Stimulated activated naive CD8-positive, alpha-beta T cell treated with anti-CD3 and anti-CD28 coated beads, Interleukin-15, Interleukin-2, amounts not matched to agents 100 U/mL and 50 U/mL, for 24 hours (primary cell): ENCODE measurements around the gene OR7D4.
"Not testable (repeated sequence)": the region's sequence is repeated elsewhere in the genome, so short reads cannot be mapped to it uniquely, and the experiment has no call there.

Experiments
- ATAC-seq: fragments of 150-1000 bp; cut with Tn5 transposase; one replicate; pipeline ENCODE4 v1.10.0; 2021
- DNase-seq: peaks from one replicate; pipeline ENCODE4 v3.0.0; 2021

OR7D4 gene

DNA sequence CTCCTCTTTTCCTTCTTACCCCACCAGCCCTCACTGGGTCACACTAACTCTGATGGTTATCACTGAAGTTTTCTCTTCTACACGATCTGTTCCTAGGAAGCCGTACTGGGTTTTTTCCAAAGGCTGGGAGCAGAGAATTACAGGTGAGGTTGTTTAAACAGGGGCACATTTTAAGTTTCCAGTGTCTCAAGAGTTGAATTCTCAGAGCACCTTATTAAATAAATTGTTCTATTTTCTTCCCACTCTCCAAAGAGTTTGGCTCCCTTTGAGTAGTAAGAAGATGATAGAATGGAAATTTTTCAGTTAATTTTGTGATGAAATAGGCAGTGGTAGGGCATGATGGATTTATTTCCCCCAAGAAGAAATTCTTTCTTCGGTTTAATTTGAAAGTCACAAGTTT is at the start of gene OR7D4:
Gene OR7D4, minus strand, starts transcription at position 101 of the 400 bp plus-strand sequence. CDS start 4,752 bp downstream, outside the sequence.
- no peak for ATAC-seq

DNA sequence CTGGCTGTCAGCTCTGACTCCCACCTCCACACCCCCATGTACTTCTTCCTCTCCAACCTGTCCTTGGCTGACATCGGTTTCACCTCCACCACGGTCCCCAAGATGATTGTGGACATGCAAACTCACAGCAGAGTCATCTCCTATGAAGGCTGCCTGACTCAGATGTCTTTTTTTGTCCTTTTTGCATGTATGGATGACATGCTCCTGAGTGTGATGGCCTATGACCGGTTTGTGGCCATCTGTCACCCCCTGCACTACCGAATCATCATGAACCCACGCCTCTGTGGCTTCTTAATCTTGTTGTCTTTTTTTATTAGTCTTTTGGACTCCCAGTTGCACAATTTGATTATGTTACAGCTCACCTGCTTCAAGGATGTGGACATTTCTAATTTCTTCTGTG is 31.8 kb upstream of the OR7D4 start:
- ATAC-seq = no peak
- DNase-seq = no peak

More for the DNA sequence above, at the start of gene OR7D4:
- DNase-seq = no peak

DNA sequence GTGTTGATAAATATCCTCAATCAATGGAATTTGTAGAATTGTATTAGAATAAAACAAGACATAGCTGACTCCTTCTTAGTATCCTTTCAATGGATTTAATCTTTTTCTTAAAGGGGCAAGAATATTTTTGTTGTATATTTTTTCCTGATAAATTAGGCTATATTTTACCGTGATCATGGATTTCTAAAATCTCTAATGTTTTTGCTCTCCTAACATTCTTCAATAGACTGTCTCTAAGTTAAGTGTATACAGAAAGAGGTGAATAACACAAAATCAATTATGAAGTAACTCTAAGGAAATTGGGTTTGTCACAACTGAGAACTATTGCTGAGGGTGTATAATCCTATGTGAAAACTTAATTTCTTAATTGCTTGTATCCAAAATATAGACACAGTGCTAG is 31.2 kb upstream of the OR7D4 start, which contains the start of gene OR7E24:
Gene OR7E24, plus strand, starts transcription at position 301 of the 400 bp plus-strand sequence. CDS start 114 bp downstream, outside the sequence.
- ATAC-seq (no peak), DNase-seq (no peak)

DNA sequence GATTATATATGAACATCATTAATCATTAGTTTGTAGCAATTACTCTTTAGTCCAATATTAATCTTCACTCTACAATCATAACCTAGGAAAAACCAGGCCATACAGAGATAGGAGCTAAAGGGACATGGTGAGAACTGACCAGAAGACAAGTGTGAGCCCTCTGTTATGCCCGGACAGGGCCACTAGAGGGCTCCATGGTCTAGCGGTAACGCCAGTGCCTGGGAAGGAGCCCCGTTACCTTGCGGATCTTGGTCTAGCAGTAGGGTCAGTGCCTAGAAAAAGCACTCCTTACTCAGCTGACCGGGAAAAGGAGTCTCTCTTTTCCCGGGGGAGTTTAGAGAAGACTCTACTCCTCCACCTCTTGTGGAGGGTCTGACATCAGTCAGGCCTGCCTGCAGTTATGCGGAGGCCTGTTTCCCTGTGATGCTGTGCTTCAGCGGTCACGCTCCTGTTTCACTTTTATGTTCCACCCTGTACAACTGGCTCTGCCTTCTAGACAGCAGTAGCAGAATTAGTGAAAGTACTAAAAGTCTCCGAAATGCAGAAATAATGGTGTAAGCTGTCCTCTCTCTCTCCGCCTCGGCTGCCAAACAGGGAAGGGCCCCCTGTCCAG is 13.8 kb downstream of the OR7D4 start:
- DNase-seq (peak; percentile 75), ATAC-seq (no peak)

DNA sequence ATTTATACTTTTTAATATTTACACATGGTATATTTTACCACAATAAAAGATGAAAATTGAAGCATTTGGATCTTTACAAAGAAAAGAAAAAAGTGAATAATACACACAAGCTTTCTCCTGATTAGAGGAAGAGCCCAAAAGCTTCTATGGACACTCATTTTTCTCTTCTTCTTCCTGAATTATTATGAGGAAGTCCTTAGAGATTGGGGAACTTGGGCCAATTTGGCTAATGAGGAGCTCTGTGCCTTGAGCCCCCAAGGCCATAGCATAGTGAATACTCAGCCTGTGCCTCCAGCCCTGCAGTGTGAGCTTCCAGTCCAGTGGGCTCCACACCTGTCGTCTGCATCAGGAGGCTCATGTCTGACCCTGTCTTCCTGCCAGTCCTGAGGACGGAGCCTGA is 21.3 kb downstream of the OR7D4 start:
- DNase-seq, ATAC-seq: not testable (repeated sequence)

DNA sequence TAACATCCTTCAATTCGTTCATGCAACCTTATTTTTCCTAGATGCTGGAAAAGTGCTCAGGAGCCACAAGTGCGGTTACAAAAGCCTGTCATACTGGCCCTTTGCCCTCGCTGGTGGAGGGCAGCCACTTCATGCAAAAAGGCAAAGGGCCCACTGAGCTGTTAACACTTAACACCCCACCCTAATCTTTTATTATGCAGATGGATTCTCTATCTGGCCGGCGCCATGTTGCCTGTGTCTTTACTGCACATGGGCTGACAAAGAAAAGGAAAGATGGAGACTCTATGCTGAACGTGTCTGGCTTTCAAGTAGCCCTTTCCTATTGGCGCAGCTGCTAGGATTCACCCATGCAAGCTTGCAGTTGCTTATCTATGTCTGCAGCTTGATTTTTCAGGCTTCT is 29.9 kb downstream of the OR7D4 start:
- DNase-seq = no peak
- ATAC-seq = no peak

DNA sequence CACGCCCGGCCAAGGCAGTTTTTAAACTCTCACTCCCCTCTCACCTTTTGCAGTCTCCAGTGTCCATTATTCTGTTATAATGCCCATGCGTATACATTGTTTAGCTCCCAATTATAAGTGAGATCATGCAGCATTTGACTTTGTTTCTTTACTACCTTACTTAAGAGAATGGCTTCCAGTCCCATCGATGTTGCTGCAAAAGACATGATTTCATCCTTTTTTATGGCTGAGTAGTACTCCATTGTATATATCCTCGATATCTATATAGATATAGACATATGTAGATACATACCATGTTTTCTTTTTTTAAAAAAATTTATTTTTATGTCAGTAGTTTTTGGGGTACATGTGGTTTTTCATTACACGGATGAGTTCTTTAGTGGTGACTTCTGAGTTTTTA is 32.2 kb downstream of the OR7D4 start:
- ATAC-seq (no peak), DNase-seq (no peak)

DNA sequence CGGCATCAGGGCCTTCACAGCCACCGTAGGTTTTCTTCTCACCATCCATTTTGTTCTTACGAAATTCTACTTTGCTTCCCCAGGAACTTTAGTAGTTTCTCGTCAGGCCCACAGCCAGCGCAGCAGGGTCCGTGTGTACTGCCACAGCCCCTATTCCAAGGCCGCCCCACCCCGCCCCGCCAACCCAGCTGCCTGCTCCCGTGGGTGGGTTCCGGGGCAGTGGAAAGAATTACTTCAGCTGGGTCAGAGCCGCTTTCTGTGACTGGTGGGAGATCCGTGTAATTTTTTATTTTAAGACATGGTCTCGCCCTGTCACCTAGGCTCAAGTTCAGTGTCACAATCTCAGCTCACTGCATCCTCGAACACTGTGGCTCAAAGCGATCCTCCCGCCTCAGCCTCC is 36.4 kb downstream of the OR7D4 start:
- DNase-seq = no peak
- no peak for ATAC-seq

DNA sequence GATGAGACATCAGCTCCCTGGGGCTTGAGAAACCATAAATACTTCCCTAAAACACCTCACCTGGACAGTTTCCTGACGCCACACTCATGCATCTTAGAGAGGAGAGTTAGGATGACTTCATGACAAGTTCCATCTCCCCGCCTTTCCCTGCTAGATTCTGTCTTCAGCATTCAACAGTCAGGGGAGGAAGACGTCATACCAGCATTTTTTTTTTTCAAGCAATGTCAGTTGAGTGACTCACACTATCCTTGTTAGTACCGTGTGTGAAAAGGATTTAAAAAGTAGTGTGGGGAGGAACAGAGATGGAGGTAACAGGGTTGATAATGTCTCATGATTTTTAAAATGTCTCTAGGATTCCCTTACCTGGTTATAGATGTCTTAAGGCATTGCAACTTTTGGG is 40.5 kb downstream of the OR7D4 start, which contains the start of gene OR7D2:
Gene OR7D2, plus strand, starts transcription at position 79 of the 400 bp plus-strand sequence. CDS start 6,803 bp downstream, outside the sequence.
- ATAC-seq = no peak
- DNase-seq = no peak

DNA sequence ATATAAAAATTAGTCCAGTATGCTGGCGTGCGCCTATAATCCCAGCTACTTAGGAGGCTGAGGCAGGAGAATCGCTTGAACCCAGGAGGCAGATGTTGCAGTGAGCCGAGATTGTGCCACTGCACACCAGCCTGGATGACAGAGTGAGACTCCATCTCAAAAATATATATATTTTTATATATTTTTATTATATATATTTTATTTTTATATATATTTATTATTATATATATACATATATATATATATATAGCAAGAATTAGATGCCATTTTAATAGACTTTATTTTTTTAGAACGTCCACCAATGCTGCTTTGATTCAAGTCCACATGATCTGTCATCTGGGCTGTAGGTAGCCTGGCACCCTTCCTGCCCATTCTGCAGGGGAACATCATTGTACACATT is 44.1 kb downstream of the OR7D4 start:
- DNase-seq (no peak), ATAC-seq (no peak)

DNA sequence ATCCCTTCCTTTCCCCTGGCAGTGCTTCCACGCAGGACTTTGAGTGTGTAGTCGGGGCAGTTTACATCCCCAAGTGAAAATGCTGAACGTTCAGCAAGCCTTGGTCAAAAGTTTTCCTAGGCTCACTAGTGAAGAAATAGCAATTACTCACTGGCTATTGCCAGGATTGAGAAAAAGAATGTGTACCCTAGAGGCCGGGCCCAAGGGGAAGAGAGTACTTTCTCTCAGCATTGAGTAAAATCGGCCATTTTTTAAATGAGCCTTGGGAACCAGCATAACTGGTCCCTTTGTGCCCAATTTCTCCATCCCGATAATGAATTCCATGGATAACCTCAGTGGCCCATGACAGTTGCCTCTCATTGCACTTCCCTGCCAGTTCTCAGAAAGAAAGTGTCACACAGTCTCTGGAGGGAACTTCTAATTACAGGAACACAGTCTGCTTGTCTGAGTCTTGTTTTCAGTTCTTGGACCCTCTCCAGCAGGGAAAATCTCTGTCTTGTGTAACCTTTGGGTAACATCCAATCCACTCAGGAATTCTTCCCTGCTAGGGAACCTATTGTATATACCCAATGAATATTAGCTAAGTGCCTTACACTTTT is 47.9 kb downstream of the OR7D4 start:
- ATAC-seq (no peak), DNase-seq (no peak)

DNA sequence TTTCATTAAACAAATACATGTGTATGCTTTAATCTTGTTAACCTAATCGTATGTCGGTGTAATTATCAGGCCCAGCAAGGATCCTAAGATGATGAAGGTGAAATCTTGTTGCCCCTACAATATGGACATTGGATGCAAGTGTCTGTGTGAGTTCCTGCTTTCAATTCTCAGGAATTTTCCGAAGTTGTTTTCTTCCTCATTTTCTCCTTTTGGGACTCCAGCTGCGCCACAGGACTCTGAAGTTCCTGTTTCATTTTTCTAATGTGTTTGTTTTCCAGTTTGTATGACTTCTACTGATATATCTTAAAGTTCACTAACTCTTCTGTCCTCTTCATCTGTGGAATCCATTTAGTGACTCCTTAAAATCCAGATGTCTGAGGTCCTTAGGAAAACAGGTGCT is 52.5 kb downstream of the OR7D4 start:
- no peak for DNase-seq

DNA sequence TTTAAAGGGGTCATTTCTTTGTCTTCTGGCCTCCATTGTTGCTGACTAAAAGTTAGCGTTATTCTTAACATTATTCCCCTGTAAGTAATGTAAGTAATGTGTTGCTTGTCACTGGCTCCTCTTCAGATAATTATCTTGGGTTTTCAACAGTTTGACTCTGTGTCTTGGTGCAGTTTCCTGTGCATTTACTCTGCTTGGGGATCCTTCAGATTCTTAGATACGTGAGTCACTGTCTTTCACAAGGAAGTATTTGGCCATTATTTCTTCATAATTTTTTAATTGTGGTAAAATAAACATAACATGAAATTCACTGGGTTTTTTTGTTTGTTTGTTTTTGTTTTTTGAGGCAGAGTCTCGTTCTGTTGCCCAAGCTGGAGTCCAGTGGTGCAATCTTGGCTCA is 54.1 kb downstream of the OR7D4 start:
- DNase-seq = no peak

More for the DNA sequence above, 52.5 kb downstream of the OR7D4 start:
- ATAC-seq = no peak

DNA sequence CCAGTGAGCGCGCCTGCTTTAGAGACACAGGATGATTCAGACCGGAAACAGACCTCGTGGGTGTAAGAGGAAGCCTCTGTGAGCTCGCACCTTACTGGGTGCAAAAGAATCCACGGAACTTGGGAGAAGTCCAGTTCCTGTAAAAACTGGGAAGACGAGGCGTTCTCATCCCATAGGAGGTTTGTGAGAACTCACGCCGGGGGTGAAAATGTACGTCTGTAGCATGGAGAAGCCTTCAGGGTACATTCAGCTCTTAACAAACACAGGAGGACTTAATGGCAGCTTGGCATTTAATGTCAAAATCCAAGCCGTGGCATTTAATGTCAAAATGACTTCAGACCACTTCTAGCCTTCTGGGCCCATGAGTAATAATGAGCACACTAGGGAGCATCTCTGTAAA is 58.0 kb downstream of the OR7D4 start:
- no peak for ATAC-seq

More for the DNA sequence above, 54.1 kb downstream of the OR7D4 start:
- ATAC-seq = no peak

More for the DNA sequence above, 58.0 kb downstream of the OR7D4 start:
- no peak for DNase-seq
